Measurements from ENCODE around the gene TMEM176B.

GRCh38 chr7:150753239-150753638, 46.9 kb downstream of the TMEM176B start:
- TF ChIP-seq CTCF (IDR thresholded peaks at IDR 0.05; ENCODE audit: borderline replicate concordance, extremely low read depth, low read length, poor library complexity, severe bottlenecking) (no peak), EZH2 (IDR thresholded peaks at IDR 0.05; ENCODE audit: borderline replicate concordance, low read depth, low read length, severe bottlenecking) (no peak)
